AG04450 (cell line): ENCODE measurements around the gene SPAG8. TPM values are rescaled to one million over a fixed set of nuclear protein-coding genes. Genes with fewer than 3 reads are reported as not detected.
A peak's percentile ranks its signal among the peaks of the same experiment; 100 is the strongest.

Experiments used
- CTCF ChIA-PET: fragments of 300-600, 350-600 bp; formaldehyde crosslinking; extraction: SDS; loops from one replicate; lab custom pipeline; 2022; ENCODE audit warnings: antibody characterized with exemption, inconsistent platforms; lab: Charles Lee
- POLR2A ChIA-PET: fragments of 350-600 bp; formaldehyde crosslinking; extraction: SDS; loops from one replicate; lab custom pipeline; 2021; ENCODE audit warnings: antibody characterized with exemption, inconsistent platforms; lab: Yijun Ruan, JAX
- DNase-seq: peaks from one replicate; pipeline ENCODE4 v3.0.0-alpha.2; 2011; ENCODE audit warnings: low read depth, low spot score
- H3K27ac ChIP-seq: one replicate; pipeline ENCODE4 v1.5.1; 2012; ENCODE audit warnings: low read depth, low read length, control low read depth
- H3K27me3 ChIP-seq: one replicate; pipeline ENCODE4 v1.6.0; 2012; ENCODE audit warnings: low read length; ENCODE audit not compliant: control insufficient read depth, insufficient read depth
- H3K4me3 ChIP-seq: 2 replicates; pipeline ENCODE4 v1.5.1; 2011; ENCODE audit warnings: mild to moderate bottlenecking, low read depth, low read length, control low read depth
- H3K9me3 ChIP-seq: 2 replicates; pipeline ENCODE4 v1.5.1; 2012; ENCODE audit warnings: low read length; ENCODE audit not compliant: control insufficient read depth, insufficient read depth
- polyA plus RNA-seq: library from polyadenylated mRNA; depleted of rRNA; stranded (reverse); fragments of >200 nt; gene quantifications from 2 replicates; pipeline ENCODE4 v1.2.3, GENCODE V29; 2011
- TF ChIP-seq, protein P1 (sequence below): IDR thresholded peaks from 2 replicates; pipeline ENCODE4 v1.5.1; 2011; ENCODE audit warnings: low read depth, low read length, control low read depth, inconsistent platforms

Gene SPAG8
- polyA plus RNA-seq, 1 experiment, result 0.58 TPM

DNA sequence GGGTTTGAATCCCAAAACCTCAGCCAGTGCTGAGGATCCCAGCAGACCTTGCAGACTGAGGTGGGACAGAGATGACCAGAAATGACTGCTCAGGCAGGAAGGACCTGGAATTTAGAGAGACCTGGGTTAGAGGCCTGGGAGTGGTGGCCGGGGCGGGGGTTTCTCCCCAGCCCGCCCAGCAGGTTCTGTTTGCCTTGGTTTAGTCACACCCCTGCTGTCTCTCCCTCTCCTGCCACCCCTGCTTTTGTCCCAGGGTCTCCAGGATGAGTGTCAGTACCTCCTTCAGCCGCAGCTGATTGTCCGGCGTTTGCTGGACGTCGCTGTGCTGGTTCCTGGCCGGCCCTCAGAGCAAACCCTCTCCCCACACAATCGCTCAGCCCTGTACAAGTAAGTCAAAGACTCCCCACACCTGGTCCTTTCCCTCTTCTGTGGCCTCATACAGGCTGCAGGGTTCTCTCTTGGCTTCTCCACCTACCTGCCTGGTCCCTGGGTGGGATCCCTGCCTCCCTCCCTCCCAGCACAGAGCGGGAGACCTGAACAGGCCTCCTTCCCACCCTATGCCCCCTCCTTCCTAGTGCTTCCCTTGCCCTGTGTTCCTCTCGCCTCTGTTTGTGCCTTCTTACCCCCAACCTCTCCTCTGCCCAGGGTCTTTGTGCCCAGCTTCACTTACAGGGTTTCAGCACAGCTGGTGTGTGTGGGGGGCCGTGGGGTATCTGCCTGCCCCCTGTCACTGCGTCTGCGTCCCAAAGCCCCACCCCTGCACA, 29.0 kb upstream of the SPAG8 start:
- Histone ChIP-seq H3K4me3 (no peak overlapping the region), H3K9me3 (no peaks in the 10 kb centered on the region; the same call in 1 of the 2 replicates), H3K27me3 (no peaks in the 10 kb centered on the region), H3K27ac (no peak overlapping the region)
- TF ChIP-seq, protein P1, sequence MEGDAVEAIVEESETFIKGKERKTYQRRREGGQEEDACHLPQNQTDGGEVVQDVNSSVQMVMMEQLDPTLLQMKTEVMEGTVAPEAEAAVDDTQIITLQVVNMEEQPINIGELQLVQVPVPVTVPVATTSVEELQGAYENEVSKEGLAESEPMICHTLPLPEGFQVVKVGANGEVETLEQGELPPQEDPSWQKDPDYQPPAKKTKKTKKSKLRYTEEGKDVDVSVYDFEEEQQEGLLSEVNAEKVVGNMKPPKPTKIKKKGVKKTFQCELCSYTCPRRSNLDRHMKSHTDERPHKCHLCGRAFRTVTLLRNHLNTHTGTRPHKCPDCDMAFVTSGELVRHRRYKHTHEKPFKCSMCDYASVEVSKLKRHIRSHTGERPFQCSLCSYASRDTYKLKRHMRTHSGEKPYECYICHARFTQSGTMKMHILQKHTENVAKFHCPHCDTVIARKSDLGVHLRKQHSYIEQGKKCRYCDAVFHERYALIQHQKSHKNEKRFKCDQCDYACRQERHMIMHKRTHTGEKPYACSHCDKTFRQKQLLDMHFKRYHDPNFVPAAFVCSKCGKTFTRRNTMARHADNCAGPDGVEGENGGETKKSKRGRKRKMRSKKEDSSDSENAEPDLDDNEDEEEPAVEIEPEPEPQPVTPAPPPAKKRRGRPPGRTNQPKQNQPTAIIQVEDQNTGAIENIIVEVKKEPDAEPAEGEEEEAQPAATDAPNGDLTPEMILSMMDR, result no peak
- ChIA-PET POLR2A (no interaction called here), CTCF (interaction anchor here (1.4 kb wide), 2 partner anchors 15 to 41 kb away, joined by 3 read pairs; no protein-coding TSS in a partner anchor)
- DNase-seq, result no peak

DNA sequence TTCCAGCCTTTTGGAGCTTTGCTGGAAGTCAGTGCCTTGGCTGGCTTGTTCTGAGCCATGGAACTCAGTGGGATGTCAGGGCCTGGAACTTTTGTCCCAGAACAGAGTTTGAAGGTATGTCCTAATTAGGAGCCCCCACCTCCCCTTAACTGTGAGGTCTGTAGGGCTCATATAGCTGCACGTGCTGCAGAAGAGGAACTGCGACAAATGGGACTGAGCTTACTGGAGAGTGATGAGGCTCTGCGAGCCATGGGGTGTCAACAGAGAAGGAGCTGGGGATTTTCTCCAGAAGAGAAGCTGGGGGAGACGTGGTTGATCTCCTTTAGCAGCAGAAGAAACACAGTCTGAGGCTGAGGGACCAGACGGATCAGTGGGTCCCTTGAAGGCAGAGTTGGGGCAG, 27.9 kb upstream of the SPAG8 start:
- ChIA-PET CTCF (interaction anchor here (1.1 to 1.4 kb wide), 2 partner anchors 42 to 49 kb away, joined by 3 to 4 read pairs; no protein-coding TSS in a partner anchor), POLR2A (no interaction called here)
- no peaks in the 10 kb centered on the region; the same call in 1 of the 2 replicates for H3K9me3 ChIP-seq
- no peak for DNase-seq
- H3K27me3 ChIP-seq, result no peaks in the 10 kb centered on the region
- no peak overlapping the region for H3K4me3 ChIP-seq
- TF ChIP-seq, protein P1, result no peak
- H3K27ac ChIP-seq, result no peak overlapping the region

DNA sequence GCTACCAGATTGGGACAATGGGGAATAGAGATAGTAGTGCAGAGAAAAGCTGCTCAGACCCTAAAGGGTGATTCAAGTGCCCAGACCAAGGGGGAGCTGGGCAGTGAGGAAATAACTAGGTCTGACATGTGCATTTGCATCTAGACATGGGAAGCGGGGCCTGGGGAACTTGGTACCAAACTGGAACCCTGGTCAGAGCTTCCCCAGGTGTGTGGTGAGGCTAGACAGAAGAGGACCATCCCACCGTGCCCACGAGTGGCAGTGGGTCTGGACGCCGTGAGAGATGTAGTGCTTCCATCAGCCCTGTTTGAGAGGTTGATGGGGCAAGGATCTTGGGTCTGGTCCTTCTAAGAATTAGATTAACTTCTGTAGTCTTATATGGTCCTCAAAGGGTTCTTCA, 24.5 kb upstream of the SPAG8 start:
- DNase-seq, result no peak
- Histone ChIP-seq H3K27ac (no peak overlapping the region), H3K4me3 (no peak overlapping the region), H3K27me3 (no peaks in the 10 kb centered on the region), H3K9me3 (no peaks in the 10 kb centered on the region; the same call in 1 of the 2 replicates)
- ChIA-PET CTCF (interaction anchor here (1.8 kb wide), 1 partner anchor 11 kb away, joined by 9 read pairs; no protein-coding TSS in a partner anchor), POLR2A (no interaction called here)
- TF ChIP-seq, protein P1, result no peak

DNA sequence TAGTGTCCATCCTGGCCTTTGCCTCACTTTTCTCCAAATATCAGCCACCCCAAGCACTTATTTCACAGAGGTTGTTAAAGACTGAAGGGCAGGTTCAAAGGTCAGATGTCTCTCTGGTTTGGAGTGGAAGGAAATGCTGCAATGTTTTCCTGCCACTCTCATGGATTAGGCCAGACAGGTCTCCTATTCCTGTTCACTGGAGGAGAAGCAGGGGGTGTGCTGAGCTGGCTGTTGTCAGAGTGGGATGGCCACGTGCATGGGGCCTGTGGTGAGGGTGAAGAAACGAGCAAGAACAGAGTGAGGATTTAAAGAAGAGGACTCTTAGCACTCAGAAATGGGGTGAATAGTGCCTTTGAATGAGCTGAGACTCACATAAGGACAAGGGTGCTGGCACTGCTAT, 23.7 kb upstream of the SPAG8 start:
- no peaks in the 10 kb centered on the region for H3K9me3 ChIP-seq
- H3K27ac ChIP-seq, result no peak overlapping the region
- H3K4me3 ChIP-seq, result no peak overlapping the region
- ChIA-PET CTCF (interaction anchor here (1.8 kb wide), 1 partner anchor 10 kb away, joined by 9 read pairs; no protein-coding TSS in a partner anchor), POLR2A (no interaction called here)
- TF ChIP-seq, protein P1, result no peak
- no peaks in the 10 kb centered on the region for H3K27me3 ChIP-seq
- no peak for DNase-seq

DNA sequence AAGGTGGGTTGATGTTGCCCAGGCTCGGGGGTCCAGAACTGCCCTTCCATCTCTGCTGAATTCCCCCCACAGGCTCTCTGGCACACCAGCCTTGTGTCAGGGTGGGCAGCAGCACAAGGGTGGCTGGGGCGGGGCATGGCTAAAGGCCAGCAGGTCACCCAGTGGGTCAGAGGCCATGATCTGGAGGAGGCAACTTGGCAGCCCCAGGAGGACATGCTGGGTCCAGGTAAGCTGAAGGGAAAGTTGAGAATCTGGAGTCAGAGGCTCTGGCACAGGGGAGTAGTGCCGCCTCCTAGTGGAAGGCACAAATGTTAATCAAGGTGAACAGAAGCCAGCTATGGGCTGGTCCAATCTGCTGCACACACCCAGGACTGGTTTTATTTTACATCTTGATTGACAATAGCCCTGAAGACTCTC, 23.2 kb upstream of the SPAG8 start:
- CTCF ChIA-PET, result no interaction called here
- Histone ChIP-seq H3K9me3 (no peaks in the 10 kb centered on the region), H3K27me3 (no peaks in the 10 kb centered on the region), H3K4me3 (no peak overlapping the region), H3K27ac (no peak overlapping the region)
- no peak for DNase-seq
- POLR2A ChIA-PET, result no interaction called here
- TF ChIP-seq, protein P1, result peak; percentile 23
